ENCODE measurements around the gene SLC17A7.

DNA sequence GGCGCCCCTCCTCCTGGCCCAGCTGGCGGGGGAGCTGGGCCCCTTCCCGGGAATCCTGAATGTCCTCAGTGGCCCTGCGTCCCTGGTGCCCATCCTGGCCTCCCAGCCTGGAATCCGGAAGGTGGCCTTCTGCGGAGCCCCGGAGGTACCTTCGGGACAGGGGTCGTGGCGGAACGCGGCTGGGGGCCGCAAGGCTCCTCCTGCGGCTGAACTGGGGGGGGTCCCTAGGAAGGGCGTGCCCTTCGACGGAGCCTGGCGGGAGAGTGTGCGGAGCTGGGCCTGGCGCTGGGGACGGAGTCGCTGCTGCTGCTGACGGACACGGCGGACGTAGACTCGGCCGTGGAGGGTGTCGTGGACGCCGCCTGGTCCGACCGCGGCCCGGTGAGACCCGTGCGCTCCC, 20.3 kb upstream of the SLC17A7 start:
- TF ChIP-seq ARNTL (CRISPR knock-in tag; IDR thresholded peaks at IDR 0.05; ENCODE audit: borderline replicate concordance, low read depth): no peak
- TF ChIP-seq ZNF8 (CRISPR knock-in tag; IDR thresholded peaks at IDR 0.05): no peak
- no peak for TF ChIP-seq PATZ1 (CRISPR knock-in tag; IDR thresholded peaks at IDR 0.05; ENCODE audit: borderline replicate concordance)
- TF ChIP-seq CSDC2 (CRISPR knock-in tag; IDR thresholded peaks at IDR 0.05): no peak
- TF ChIP-seq RARB (CRISPR knock-in tag; IDR thresholded peaks at IDR 0.05): no peak
- TF ChIP-seq ZNF70 (CRISPR knock-in tag; IDR thresholded peaks at IDR 0.05): no peak
- TF ChIP-seq, protein P1, sequence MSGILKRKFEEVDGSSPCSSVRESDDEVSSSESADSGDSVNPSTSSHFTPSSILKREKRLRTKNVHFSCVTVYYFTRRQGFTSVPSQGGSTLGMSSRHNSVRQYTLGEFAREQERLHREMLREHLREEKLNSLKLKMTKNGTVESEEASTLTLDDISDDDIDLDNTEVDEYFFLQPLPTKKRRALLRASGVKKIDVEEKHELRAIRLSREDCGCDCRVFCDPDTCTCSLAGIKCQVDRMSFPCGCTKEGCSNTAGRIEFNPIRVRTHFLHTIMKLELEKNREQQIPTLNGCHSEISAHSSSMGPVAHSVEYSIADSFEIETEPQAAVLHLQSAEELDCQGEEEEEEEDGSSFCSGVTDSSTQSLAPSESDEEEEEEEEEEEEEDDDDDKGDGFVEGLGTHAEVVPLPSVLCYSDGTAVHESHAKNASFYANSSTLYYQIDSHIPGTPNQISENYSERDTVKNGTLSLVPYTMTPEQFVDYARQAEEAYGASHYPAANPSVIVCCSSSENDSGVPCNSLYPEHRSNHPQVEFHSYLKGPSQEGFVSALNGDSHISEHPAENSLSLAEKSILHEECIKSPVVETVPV (CRISPR knock-in tag; IDR thresholded peaks at IDR 0.05): no peak
- TF ChIP-seq PPARA (CRISPR knock-in tag; IDR thresholded peaks at IDR 0.05; ENCODE audit: borderline replicate concordance): no peak
- no peak for TF ChIP-seq ZFP30 (CRISPR knock-in tag; IDR thresholded peaks at IDR 0.05)
- no peak for TF ChIP-seq ISL1 (CRISPR knock-in tag; IDR thresholded peaks at IDR 0.05)
